NOMO-1 treated with DMSO at 0.1 percent for 48 hours (cell line): ENCODE results near the gene TRAPPC5.

Source experiments
- DNase-seq: peaks from one replicate; lab custom pipeline; 2025; ENCODE audit not compliant: unreplicated experiment; lab: John Stamatoyannopoulos, UW

Gene TRAPPC5

GRCh38 chr19:7674010-7675005 is 6.3 kb upstream of the TRAPPC5 start:
- DNase-seq = peak; percentile 93

- DNase-seq = peak; percentile 42
Observed at GRCh38 chr19:7676376-7676775, 4.3 kb upstream of the TRAPPC5 start.

GRCh38 chr19:7676854-7677253 is 3.8 kb upstream of the TRAPPC5 start, which contains the start of gene MCEMP1:
TSS of gene MCEMP1 (plus strand) at chr19:7677090. CDS start at chr19:7677121, 31 bp downstream.
- DNase-seq = peak; percentile 28

GRCh38 chr19:7677669-7678311 is 2.8 kb upstream of the TRAPPC5 start:
- DNase-seq = peak; percentile 40

- peak; percentile 26 for DNase-seq
Observed at GRCh38 chr19:7678971-7679751, 1.5 kb upstream of the TRAPPC5 start.

- DNase-seq = no peak
Observed at GRCh38 chr19:7679771-7680605, 645 bp upstream of the TRAPPC5 start.

GRCh38 chr19:7681340-7682174 is 924 bp downstream of the TRAPPC5 start:
- peak; percentile 98 for DNase-seq

- no peak for DNase-seq
Observed at GRCh38 chr19:7682175-7682855, 1.7 kb downstream of the TRAPPC5 start.

GRCh38 chr19:7685546-7686445 is 5.2 kb downstream of the TRAPPC5 start:
- no peak for DNase-seq

GRCh38 chr19:7687177-7687576 is 6.5 kb downstream of the TRAPPC5 start:
- no peak for DNase-seq

GRCh38 chr19:7689165-7689564 is 8.5 kb downstream of the TRAPPC5 start:
- DNase-seq = no peak

- no peak for DNase-seq
Observed at GRCh38 chr19:7690779-7691258, 10.2 kb downstream of the TRAPPC5 start.

GRCh38 chr19:7691497-7691896 is 10.9 kb downstream of the TRAPPC5 start:
- DNase-seq = no peak

- DNase-seq = no peak
Observed at GRCh38 chr19:7692417-7693088, 11.9 kb downstream of the TRAPPC5 start.

- no peak for DNase-seq
Observed at GRCh38 chr19:7694499-7694898, 13.9 kb downstream of the TRAPPC5 start.

- no peak for DNase-seq
Observed at GRCh38 chr19:7697721-7698287, 17.2 kb downstream of the TRAPPC5 start.

GRCh38 chr19:7698583-7698982 is 17.9 kb downstream of the TRAPPC5 start:
- DNase-seq = no peak
